Measurements from ENCODE around the gene SHLD2.
"Not testable (repeated sequence)": the region's sequence is repeated elsewhere in the genome, so short reads cannot be mapped to it uniquely, and the experiment has no call there.

GRCh38 chr10:87076421-87076820 lies 18.6 kb upstream of the SHLD2 start:
- TF ChIP-seq CTCF, POLR2A (IDR thresholded peaks at IDR 0.05): not testable (repeated sequence)

Measured in uterus (tissue), 2 donors.